Mammary epithelial cell (primary cell): ENCODE data around the gene KCNIP1.

Source experiments
- CTCF ChIP-seq, 2 donors: IDR thresholded peaks in 1 of 2; conservative IDR thresholded peaks in 1 of 2; 2 replicates each; pipeline ENCODE4 v1.5.1; 2011 to 2012; ENCODE audit warnings: inconsistent platforms in 2 of 2, low read length in 2 of 2, mild to moderate bottlenecking in 2 of 2, control low read depth in 1 of 2, low read depth in 1 of 2; ENCODE audit not compliant: insufficient read depth in 1 of 2; ENCODE audit errors: extremely low read depth in 1 of 2
- EZH2 ChIP-seq: IDR thresholded peaks from 2 replicates; pipeline ENCODE4 v1.6.1; 2012; ENCODE audit warnings: low read length, inconsistent platforms, borderline replicate concordance

- TF ChIP-seq CTCF (conservative IDR thresholded peaks at IDR 0.05 in 1 of 2, IDR thresholded peaks at IDR 0.05 in 1 of 2; ENCODE audit: extremely low read depth in 1 of 2, insufficient read depth in 1 of 2, low read depth in 1 of 2, low read length in 2 of 2) (no peak), EZH2 (no peak)
Measured at GRCh38 chr5:170626507-170627150, 122.8 kb downstream of the KCNIP1 start.
